Measurements from ENCODE around the gene TACC2.
"Not testable (repeated sequence)": the region's sequence is repeated elsewhere in the genome, so short reads cannot be mapped to it uniquely, and the experiment has no call there.

The TACC2 gene

GRCh38 chr10:122060250-122060649 is 71.3 kb downstream of the TACC2 start:
- DNase-seq (ENCODE audit: low read depth, low spot score) = no peak

GRCh38 chr10:122062831-122063674 is 74.1 kb downstream of the TACC2 start:
- DNase-seq (ENCODE audit: low read depth, low spot score) = no peak

- not testable (repeated sequence) for DNase-seq (ENCODE audit: low read depth, low spot score)
Observed at GRCh38 chr10:122066337-122066939, 77.5 kb downstream of the TACC2 start.

GRCh38 chr10:122068844-122069243 is 79.9 kb downstream of the TACC2 start:
- no peak for DNase-seq (ENCODE audit: low read depth, low spot score)

- DNase-seq (ENCODE audit: low read depth, low spot score) = no peak
Observed at GRCh38 chr10:122072491-122072890, 83.5 kb downstream of the TACC2 start.

GRCh38 chr10:122073508-122073907 is 84.5 kb downstream of the TACC2 start:
- no peak for DNase-seq (ENCODE audit: low read depth, low spot score)

GRCh38 chr10:122075171-122075570 is 86.2 kb downstream of the TACC2 start:
- no peak for DNase-seq (ENCODE audit: low read depth, low spot score)

GRCh38 chr10:122075876-122076275 is 86.9 kb downstream of the TACC2 start:
- not testable (repeated sequence) for DNase-seq (ENCODE audit: low read depth, low spot score)

- DNase-seq (ENCODE audit: low read depth, low spot score) = no peak
Observed at GRCh38 chr10:122077311-122077875, 88.4 kb downstream of the TACC2 start.

- no peak for DNase-seq (ENCODE audit: low read depth, low spot score)
Observed at GRCh38 chr10:122078326-122078725, 89.4 kb downstream of the TACC2 start.

- DNase-seq (ENCODE audit: low read depth, low spot score) = no peak
Observed at GRCh38 chr10:122078965-122079795, 90.2 kb downstream of the TACC2 start.

- no peak for DNase-seq (ENCODE audit: low read depth, low spot score)
Observed at GRCh38 chr10:122082616-122083477, 93.9 kb downstream of the TACC2 start.

- DNase-seq (ENCODE audit: low read depth, low spot score) = no peak
Observed at GRCh38 chr10:122083478-122084025, 94.6 kb downstream of the TACC2 start.

- no peak for DNase-seq (ENCODE audit: low read depth, low spot score)
Observed at GRCh38 chr10:122084286-122085041, 95.5 kb downstream of the TACC2 start.

GRCh38 chr10:122085423-122085911 is 96.5 kb downstream of the TACC2 start:
- no peak for DNase-seq (ENCODE audit: low read depth, low spot score)

- no peak for DNase-seq (ENCODE audit: low read depth, low spot score)
Observed at GRCh38 chr10:122086416-122087240, 97.7 kb downstream of the TACC2 start.

- no peak for DNase-seq (ENCODE audit: low read depth, low spot score)
Observed at GRCh38 chr10:122087436-122087835, 98.5 kb downstream of the TACC2 start.

- DNase-seq (ENCODE audit: low read depth, low spot score) = no peak
Observed at GRCh38 chr10:122089311-122090017, 100.5 kb downstream of the TACC2 start.
